Measurements from ENCODE around the gene KCNQ1. TPM values are rescaled to one million over a fixed set of nuclear protein-coding genes. Genes with fewer than 3 reads are reported as not detected.

The KCNQ1 gene
- total and polyA plus RNA-seq, 2 donors (not counting 3 experiments of a cell fraction or from before 2014, with no cell fraction given) = 0.07 to 0.09 TPM

GRCh38 chr11:2698386-2699184 is 253.8 kb downstream of the KCNQ1 start:
- Histone ChIP-seq H3K4me3 (replicated peaks in 1 of 3; ENCODE audit: insufficient read depth in 1 of 3, low read depth in 1 of 3, low read length in 3 of 3) (peak overlapping the region; percentile 44 to 69 (median 49)), H3K27me3 (ENCODE audit: control insufficient read depth in 2 of 2, insufficient read depth in 2 of 2, low read length in 2 of 2) (no peaks in the 10 kb centered on the region), H3K79me2 (ENCODE audit: control insufficient read depth, insufficient read depth, low read length) (peaks cover 34% of the 10 kb centered on the region), H3K9ac (replicated peaks; ENCODE audit: extremely low read depth, insufficient read depth, low read length) (peak overlapping the region; percentile 52), H3K4me1 (ENCODE audit: control insufficient read depth, extremely low read depth, insufficient read depth, low read length) (peaks cover 5% of the 10 kb centered on the region), H2AFZ (ENCODE audit: low read depth, low read length) (no peak overlapping the region), H4K20me1 (replicated peaks; ENCODE audit: control insufficient read depth, extremely low read depth, insufficient read depth, low read length) (no peaks in the 10 kb centered on the region), H3K36me3 (ENCODE audit: control insufficient read depth in 2 of 2, extremely low read depth in 1 of 2, insufficient read depth in 2 of 2, low read length in 2 of 2) (no peaks in the 10 kb centered on the region), H3K27ac (ENCODE audit: insufficient read depth, low read depth, low read length) (no peak overlapping the region), H3K4me2 (ENCODE audit: insufficient read depth, low read length) (peak overlapping the region; percentile 79), H3K9me3 (replicated peaks; ENCODE audit: control insufficient read depth, insufficient read depth, low read length) (no peaks in the 10 kb centered on the region), H3K9me1 (replicated peaks; ENCODE audit: control insufficient read depth, extremely low read depth, insufficient read depth, low read length) (no peaks in the 10 kb centered on the region)
- dilution Hi-C loops (cut with MboI; ENCODE audit: extremely low pct_ligation_motif_present, low sequenced_read_pairs) = no loop called here
- DNase-seq (ENCODE audit: low read depth, low spot score) (no peak), FAIRE-seq (peak; percentile 21)
- no TSS peak for BruUV-seq (replicated peaks)
- ChIA-PET CTCF (no interaction called here), POLR2A (no interaction called here)
- no peak for TF ChIP-seq MYC (IDR thresholded peaks at IDR 0.05; ENCODE audit: low read depth, low read length)
- TF ChIP-seq POLR2A (IDR thresholded peaks at IDR 0.05; ENCODE audit: low read depth, low read length) = no peak
- TF ChIP-seq POLR2AphosphoS5 (IDR thresholded peaks at IDR 0.05; ENCODE audit: insufficient read depth, low read depth, low read length) = no peak
- no peak for TF ChIP-seq JUN (IDR thresholded peaks at IDR 0.05; ENCODE audit: borderline replicate concordance, insufficient read depth, insufficient read length, low read depth)
- TF ChIP-seq, protein P1, sequence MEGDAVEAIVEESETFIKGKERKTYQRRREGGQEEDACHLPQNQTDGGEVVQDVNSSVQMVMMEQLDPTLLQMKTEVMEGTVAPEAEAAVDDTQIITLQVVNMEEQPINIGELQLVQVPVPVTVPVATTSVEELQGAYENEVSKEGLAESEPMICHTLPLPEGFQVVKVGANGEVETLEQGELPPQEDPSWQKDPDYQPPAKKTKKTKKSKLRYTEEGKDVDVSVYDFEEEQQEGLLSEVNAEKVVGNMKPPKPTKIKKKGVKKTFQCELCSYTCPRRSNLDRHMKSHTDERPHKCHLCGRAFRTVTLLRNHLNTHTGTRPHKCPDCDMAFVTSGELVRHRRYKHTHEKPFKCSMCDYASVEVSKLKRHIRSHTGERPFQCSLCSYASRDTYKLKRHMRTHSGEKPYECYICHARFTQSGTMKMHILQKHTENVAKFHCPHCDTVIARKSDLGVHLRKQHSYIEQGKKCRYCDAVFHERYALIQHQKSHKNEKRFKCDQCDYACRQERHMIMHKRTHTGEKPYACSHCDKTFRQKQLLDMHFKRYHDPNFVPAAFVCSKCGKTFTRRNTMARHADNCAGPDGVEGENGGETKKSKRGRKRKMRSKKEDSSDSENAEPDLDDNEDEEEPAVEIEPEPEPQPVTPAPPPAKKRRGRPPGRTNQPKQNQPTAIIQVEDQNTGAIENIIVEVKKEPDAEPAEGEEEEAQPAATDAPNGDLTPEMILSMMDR (IDR thresholded peaks at IDR 0.05; ENCODE audit: extremely low read depth in 1 of 2, insufficient read depth in 1 of 2, low read depth in 1 of 2, low read length in 2 of 2) = no peak
- no peak for TF ChIP-seq EZH2 (IDR thresholded peaks at IDR 0.05; ENCODE audit: borderline replicate concordance, low read depth, low read length, severe bottlenecking)
- TF ChIP-seq FOS (IDR thresholded peaks at IDR 0.05; ENCODE audit: borderline replicate concordance, insufficient read depth, low read length) = no peak
- intact Hi-C loops (cut with micrococcal nuclease) = loop anchor here (2.0 kb wide), 1 partner anchor 166 kb away; no protein-coding TSS in a partner anchor
